ENCODE measurements around the gene HIF1A. TPM values are rescaled to one million over a fixed set of nuclear protein-coding genes. Genes with fewer than 3 reads are reported as not detected.

Gene HIF1A
- total RNA-seq, 1 donor from 2014 or later = 87.0 TPM

GRCh38 chr14:61678975-61679374 is 16.3 kb upstream of the HIF1A start:
- no peaks in the 10 kb centered on the region for H3K9me3 ChIP-seq
- intact Hi-C loops (cut with DNase I) = no loop called here
- no peaks in the 10 kb centered on the region for H3K27me3 ChIP-seq
- H3K27ac ChIP-seq = no peak overlapping the region
- H3K36me3 ChIP-seq = no peaks in the 10 kb centered on the region
- TF ChIP-seq, protein P1, sequence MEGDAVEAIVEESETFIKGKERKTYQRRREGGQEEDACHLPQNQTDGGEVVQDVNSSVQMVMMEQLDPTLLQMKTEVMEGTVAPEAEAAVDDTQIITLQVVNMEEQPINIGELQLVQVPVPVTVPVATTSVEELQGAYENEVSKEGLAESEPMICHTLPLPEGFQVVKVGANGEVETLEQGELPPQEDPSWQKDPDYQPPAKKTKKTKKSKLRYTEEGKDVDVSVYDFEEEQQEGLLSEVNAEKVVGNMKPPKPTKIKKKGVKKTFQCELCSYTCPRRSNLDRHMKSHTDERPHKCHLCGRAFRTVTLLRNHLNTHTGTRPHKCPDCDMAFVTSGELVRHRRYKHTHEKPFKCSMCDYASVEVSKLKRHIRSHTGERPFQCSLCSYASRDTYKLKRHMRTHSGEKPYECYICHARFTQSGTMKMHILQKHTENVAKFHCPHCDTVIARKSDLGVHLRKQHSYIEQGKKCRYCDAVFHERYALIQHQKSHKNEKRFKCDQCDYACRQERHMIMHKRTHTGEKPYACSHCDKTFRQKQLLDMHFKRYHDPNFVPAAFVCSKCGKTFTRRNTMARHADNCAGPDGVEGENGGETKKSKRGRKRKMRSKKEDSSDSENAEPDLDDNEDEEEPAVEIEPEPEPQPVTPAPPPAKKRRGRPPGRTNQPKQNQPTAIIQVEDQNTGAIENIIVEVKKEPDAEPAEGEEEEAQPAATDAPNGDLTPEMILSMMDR (IDR thresholded peaks at IDR 0.05) = no peak
- DNase-seq (ENCODE audit: low spot score in 2 of 2) = no peak
- no peak overlapping the region for H3K4me3 ChIP-seq
- no peaks in the 10 kb centered on the region for H3K4me1 ChIP-seq

DNA sequence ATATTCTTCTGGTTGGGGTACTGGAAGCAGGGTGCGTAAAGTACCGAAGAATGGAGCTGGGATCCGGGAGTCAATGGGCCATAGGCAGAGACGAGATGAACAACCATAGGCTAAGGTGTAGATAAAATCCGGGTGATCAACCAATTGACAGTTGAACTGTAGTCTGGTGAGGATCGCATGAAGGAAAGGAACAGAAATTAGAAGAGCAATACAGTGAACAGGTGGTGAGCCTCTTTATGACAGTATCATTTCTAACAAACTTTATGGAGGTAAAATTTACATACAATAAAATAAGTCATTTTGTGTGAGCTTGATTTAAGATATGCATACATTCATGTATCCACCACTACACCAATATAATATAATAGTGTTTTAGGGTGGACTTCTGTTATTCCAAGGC is 13.9 kb upstream of the HIF1A start:
- Histone ChIP-seq H3K9me3 (no peaks in the 10 kb centered on the region), H3K27me3 (no peaks in the 10 kb centered on the region), H3K36me3 (no peaks in the 10 kb centered on the region), H3K27ac (no peak overlapping the region), H3K4me3 (no peak overlapping the region), H3K4me1 (no peaks in the 10 kb centered on the region)
- TF ChIP-seq, protein P1 (IDR thresholded peaks at IDR 0.05) = no peak
- intact Hi-C loops (cut with DNase I) = no loop called here
- no peak for DNase-seq (ENCODE audit: low spot score in 2 of 2)

GRCh38 chr14:61683108-61683507 is 12.2 kb upstream of the HIF1A start:
- intact Hi-C loops (cut with DNase I) = no loop called here
- Histone ChIP-seq H3K4me3 (no peak overlapping the region), H3K9me3 (no peaks in the 10 kb centered on the region), H3K27me3 (no peaks in the 10 kb centered on the region), H3K4me1 (no peaks in the 10 kb centered on the region), H3K27ac (no peak overlapping the region), H3K36me3 (no peaks in the 10 kb centered on the region)
- TF ChIP-seq, protein P1 (IDR thresholded peaks at IDR 0.05) = no peak
- no peak for DNase-seq (ENCODE audit: low spot score in 2 of 2)

DNA sequence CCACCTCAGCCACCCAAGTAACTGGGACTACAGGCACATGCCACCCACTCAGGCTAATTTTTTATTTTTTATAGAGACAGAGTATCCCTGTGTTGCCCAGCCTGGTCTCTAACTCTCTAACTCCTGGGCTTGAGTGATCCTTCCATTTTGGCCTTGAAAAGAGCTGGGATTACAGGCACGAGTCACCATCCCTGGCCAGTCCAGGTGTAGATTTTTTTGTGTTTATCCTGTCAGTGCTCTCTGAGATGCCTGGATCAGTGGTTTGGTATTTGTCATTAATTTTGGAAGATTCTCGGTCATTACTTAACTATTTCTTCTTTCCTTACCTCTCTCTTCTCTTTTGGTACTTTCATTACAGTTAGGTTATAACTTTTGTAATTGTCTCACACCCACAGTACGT is 5.3 kb upstream of the HIF1A start:
- Histone ChIP-seq H3K36me3 (no peaks in the 10 kb centered on the region), H3K4me3 (no peak overlapping the region), H3K27me3 (no peaks in the 10 kb centered on the region), H3K9me3 (no peaks in the 10 kb centered on the region), H3K27ac (no peak overlapping the region), H3K4me1 (peaks cover 0 to 2% of the 10 kb centered on the region in 2 donors)
- intact Hi-C loops (cut with DNase I) = no loop called here
- TF ChIP-seq, protein P1 (IDR thresholded peaks at IDR 0.05) = no peak
- no peak for DNase-seq (ENCODE audit: low spot score in 2 of 2)

DNA sequence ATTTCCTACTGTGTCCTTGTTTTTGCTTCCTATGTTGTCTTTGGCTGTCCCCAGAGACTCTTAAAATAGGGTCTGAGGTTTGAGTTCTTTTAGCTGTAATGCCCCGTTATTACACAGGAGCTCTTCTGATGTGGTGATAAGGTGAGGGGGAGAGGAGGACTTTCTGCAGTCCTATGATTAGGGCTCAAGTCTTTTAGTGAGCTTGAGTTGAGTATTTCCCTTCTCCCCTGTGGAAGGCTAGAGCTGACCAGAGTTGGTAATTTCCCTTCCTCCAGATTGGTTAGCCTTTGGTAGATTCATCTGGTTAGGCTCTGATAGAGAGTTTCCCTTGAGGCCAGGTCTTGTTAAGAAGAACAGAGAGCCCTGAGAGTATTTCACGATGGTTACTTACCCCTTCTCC is 4.3 kb upstream of the HIF1A start:
- TF ChIP-seq, protein P1 (IDR thresholded peaks at IDR 0.05) = no peak
- intact Hi-C loops (cut with DNase I) = no loop called here
- Histone ChIP-seq H3K9me3 (no peaks in the 10 kb centered on the region), H3K27me3 (no peaks in the 10 kb centered on the region), H3K4me3 (no peak overlapping the region), H3K36me3 (no peaks in the 10 kb centered on the region), H3K4me1 (peaks cover 0 to 2% of the 10 kb centered on the region in 2 donors), H3K27ac (peak overlapping the region; percentile 35 to 47)
- DNase-seq (ENCODE audit: low spot score in 2 of 2) = no peak

- DNase-seq (ENCODE audit: low spot score in 2 of 2) = no peak
- Histone ChIP-seq H3K36me3 (no peaks in the 10 kb centered on the region), H3K4me1 (peaks cover 0 to 2% of the 10 kb centered on the region in 2 donors), H3K27ac (peak overlapping the region; percentile 35 to 47), H3K4me3 (no peak overlapping the region), H3K9me3 (no peaks in the 10 kb centered on the region), H3K27me3 (no peaks in the 10 kb centered on the region)
- intact Hi-C loops (cut with DNase I) = no loop called here
- TF ChIP-seq, protein P1 (IDR thresholded peaks at IDR 0.05) = no peak
Measured at GRCh38 chr14:61691495-61691894, 3.8 kb upstream of the HIF1A start.

Measured in ascending aorta (tissue), 2 donors.